Measurements from ENCODE around the gene MAD1L1.

The MAD1L1 gene

DNA sequence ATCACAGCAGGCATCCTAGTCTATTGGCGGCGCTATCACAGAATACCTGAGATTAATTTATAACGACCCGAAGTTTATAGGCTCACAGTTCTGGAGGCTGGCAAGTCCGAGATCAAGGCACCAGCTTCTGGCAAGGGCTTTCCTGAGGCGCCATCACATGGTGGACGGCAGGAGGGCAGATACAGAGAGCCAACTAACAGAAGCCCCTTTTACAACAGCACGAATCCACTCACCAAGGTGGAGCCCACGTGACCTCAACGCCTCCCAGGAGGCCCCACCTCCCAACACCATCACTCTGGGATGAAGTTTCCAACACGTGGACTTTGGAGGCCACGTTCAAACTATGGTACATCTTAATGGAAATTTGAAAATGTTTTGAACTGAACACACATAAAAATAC, 307.4 kb downstream of the MAD1L1 start:
- DNase-seq (ENCODE audit: low spot score): no peak

DNA sequence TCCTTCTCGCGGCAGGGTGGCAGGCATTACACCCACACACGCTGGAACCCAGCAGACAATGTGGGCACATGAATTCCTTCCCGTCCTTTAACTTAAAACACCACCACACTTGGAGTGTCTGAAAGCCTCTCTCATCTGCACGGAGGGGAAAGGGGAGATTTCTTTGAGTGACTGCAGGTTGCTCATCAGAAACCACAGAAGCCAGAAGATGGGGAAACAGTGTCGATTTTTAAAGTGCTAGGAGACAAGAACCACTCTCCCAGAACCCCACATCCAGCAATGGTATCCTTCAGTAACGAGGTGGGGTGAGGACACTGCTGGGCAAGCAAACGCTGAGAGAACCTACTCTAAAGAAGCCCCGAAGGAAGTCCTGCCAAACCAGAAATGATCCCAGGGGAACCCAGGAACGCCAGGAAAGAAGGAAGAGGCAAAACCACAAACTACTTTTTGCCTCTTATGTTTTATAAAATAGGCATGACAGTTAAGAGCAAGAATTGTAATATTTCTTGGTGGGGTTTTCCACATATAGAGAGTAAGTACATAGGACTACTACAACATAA, 308.4 kb downstream of the MAD1L1 start:
- DNase-seq (ENCODE audit: low spot score): no peak

DNA sequence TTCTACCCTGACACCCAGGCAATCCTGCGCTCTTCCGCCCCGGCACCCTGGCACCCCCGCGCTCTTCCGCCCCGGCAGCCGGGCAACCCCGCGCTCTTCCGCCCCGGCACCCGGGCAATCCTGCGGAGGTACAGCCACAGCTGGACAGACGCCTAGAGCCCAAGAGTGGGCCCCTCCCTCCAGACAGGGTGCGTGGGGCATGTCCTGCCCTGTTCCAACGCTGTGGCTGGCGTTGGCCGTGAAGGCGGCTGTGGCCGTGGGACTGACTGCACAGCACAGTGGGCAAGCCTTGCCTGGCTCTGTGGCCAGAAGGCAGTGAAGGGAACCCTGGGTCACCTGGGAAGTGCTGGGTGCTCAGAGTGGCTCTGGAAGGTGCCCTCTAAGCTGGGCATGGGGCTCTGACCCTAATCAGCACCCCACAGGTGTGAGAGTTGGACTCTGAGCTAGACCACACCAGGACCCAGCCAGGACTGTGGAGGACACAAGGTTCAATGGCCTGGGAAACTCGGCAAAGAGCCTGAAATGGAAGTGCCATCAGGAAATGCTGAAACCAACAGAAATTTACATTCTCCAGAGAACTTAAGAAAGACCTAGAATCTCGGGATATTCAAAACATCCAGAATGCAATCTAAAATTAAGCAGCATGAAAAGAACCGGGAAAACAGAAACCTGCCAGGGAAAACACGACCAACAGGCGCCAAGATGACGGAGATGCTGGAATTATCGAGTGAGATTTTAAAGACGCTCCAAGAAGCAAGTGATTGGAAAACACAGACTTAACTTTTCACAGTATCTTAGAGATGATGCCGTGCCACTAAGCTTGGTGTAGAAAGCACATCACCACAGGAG, 309.1 kb downstream of the MAD1L1 start:
- no peak for DNase-seq (ENCODE audit: low spot score)

DNA sequence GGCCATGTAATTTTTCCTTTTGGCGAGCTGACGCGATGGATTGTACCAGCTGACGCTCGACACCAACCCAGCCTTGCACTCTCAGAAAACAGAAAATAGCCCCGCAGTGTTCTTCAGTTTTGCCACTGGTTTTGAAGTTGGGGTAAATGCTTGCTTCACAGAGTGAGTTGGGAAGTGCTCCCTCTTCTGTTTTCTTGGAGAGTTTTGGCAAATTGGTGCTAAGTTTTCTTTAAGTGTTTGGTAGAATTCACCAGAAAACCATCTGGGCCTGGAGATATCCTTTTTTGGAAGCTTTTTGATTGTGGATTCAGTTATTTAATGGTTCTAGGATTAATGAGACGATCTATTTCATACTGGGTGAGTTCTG, 309.9 kb downstream of the MAD1L1 start:
- no peak for DNase-seq (ENCODE audit: low spot score)

DNA sequence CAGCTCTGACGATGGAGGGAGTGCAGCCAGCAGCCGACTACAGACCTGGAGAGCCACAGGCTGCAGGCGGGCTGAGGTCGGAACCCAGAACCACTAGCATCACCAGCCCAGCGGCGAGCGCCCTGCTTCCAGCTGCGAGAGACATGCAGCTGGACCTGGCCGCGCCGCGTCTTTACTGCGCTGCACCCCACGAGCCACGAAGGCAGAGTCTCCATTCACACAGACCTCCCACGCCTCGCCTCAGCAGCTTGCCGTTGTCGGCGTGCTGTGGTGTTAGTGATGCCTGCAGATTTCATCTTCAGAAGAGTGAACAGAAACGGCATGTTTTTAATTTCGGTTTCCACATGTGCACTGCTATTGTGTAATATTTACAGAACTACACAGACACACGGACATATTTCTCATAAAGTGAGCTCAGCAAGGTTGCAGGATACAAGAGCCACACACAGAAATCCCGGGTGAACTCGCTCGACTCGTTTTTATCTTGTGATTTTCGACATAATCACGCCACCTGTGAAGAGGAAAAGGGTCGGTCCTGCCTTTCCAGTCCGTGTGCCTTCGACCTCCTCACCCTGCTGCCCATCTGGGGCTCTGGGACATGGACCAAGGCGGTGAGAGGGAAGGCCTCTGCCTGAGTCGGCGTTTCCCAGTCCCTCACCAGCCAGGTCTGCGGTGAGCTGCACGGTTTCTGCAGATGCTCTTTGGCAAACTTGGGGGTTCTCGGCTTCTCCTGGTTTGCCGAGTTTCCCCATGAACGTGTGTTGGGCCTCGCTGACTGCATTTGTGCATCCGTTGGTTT, 310.5 kb downstream of the MAD1L1 start:
- no peak for DNase-seq (ENCODE audit: low spot score)

DNA sequence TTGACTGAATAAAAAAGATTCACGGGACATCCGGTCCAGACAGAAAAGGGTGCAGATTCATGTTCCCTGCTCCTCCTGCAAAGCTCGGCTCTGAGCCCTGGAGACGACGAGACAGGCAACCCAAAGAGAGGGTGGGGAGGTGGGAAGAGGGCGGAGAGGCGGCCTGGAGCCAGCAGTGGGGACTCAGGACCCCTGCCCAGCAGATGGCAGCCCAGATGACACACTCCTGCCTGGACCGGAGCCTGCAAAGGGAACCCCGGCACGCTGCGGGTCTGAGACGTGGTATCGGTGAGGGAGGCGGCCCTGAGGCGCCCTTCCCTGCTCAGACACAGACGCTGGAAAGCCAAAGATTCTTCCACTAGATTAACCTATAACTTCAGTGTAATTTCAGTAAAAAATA, 311.9 kb downstream of the MAD1L1 start:
- no peak for DNase-seq (ENCODE audit: low spot score)

DNA sequence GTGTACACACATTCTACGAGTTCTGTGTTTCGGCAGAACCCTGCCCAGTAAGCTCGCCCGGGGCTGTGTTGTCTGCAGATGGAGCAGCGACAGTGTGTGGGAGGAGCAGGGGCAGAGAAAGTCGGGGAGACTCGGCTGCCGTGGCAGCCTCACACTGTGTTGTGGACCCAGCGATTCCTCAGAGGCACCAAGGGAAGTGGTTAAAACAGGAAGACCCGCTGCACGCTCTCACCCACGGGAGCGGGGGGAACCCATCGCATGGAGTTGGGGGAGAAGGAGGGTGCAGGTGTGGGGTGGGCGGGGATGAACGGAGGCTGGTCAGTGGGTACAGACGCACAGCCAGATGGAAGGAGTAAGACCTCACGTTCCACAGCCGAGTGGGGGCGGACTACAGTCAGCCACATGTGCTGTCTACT, 312.5 kb downstream of the MAD1L1 start:
- no peak for DNase-seq (ENCODE audit: low spot score)

DNA sequence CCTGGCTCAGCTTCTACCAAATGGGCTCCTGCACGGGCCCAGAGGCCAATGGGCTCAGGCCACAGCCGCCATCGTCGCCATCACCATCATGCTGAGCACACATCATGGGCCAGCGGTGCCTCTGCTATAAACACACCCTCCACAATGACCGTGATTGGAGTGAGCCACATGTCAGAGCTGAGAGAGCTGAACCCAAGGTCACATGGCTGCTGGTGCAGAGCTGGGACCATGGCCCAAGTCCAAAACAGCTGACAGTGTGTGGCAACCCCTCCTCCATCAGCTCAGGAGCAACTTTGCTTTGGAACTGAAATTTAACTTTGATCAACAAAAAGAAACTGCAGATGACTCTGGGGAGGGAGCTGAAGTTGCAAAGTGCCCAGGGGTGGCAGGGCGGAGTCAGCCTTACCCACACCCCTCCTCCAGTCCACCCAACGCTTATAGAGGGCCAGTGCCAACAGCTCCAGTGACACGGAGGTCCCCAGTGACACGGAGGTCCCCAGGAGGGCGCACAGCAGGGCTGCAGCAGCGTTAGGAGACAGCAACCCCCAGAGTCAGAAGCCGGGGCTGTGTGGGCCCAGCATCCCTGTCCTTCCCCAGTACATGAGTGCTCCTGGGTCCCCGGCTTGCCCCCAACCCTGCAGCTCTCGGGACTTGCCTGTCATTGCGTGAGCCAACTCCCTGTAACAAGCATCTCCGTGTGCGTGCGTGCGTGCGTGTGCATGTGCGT, 313.0 kb downstream of the MAD1L1 start:
- DNase-seq (ENCODE audit: low spot score): no peak

DNA sequence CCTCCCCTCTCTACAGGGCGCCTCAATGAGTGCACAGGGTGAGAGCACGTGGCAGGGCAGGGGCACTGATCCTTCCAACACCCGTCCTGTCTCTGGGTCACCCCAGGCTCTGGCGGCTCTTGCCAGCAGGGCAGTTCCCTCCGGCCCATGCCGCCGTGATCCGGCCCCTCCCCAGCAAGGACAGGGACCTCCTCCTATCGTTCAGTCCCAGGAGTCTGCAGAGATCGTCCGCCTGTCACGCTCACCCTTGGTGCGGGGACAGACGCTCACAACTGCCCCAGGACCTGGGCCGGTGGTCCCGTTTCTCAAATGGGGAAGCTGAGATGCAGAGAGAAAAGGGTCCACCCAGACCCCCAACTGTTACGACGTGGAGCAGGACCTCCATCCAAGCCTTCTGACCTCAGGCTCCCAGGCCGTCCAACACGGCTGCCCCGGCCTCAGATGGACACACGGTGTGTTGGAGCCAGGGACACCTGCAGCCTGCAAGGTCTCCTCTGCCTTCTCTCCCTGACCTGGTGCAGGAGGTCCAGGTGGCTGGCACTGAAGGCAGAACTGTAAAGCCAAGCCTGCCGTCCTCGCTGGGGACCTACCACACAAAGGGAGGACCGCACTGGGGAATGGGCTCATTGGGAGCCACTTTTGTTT, 313.7 kb downstream of the MAD1L1 start:
- DNase-seq (ENCODE audit: low spot score): no peak

DNA sequence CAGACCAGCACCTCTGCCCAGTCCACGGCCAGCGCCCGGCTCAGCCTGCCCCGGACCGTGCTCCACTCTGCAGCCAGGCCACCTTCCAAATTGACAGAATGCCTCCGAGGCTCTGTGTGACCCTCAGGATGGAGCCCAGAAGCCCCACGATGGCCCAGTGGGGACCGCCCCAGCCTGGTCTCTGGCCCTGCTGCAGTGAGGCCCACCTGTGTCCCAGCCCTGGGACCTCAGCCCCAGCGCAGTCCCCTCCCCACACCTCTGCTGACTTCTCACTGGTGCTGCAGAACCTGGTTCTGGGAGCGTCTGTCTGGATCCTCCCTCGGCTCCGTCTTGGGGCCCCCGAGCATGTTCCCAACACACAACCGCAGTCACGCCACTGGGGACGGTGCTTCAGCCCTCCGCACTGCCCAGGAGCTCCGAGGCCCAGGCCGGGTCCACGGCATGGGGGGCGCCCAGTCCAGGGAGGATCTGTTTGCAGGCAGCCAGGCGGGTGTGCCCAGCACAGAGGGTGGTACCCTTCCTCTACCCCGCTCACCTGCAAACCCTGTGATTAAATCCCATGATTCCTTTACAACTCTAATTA, 314.6 kb downstream of the MAD1L1 start:
- DNase-seq (ENCODE audit: low spot score): no peak

DNA sequence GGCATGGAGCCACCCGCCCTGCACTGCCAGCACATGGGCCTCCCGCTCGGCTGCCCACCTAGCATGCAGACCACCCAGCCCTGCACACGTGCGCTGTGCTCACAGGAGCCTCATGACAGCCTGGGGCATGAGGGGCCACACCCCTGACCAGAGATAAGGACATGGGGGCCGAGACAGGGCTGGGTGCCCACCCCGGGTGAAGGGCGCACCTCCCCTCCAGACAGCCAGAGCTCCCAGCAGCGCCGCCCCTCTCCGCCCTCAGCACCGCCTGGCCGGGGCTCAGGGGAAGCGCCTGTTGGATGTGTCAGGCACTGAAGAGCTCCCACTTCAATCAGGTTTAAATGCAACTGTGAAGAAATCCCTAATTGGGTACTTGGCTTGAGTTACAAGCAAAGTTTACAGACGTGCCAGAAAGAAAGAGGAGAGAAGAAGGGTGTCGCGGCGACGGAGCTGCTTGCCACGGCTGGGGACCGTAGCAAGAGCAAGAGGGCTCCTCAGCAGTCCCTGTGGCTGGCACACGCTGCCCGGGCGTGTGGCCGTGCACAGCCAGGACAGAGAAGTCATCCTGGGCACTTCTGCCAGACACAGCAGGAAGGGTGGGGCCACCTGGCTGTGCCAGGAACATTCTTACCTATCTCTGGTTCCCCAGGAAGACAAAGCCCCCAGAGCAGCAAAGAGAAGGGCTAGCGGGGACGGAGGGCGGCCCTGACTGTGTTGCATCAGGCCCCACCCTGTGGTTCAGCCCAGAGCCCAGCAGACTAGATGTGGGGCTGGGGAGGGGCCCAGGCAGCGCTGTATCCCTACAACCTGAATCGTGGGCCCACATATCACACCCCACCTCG, 315.3 kb downstream of the MAD1L1 start:
- DNase-seq (ENCODE audit: low spot score): no peak

DNA sequence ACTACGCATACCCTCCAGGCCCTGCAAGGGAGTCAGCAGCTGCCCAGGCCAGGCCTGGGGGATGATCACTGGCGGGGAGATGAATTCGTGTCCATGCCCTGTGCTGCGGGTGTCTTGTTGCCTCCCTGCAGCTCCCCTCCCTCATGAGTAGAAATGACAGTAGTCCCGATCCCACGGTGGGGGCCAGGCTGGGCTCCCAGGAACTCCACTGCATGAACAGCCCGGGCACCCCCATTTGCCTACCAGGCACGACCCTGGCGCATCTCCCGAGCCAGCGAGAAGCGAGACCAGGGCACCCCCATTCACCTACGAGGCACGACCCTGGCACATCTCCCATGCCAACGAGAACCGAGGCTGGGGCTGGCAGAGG, 316.2 kb downstream of the MAD1L1 start:
- no peak for DNase-seq (ENCODE audit: low spot score)

DNA sequence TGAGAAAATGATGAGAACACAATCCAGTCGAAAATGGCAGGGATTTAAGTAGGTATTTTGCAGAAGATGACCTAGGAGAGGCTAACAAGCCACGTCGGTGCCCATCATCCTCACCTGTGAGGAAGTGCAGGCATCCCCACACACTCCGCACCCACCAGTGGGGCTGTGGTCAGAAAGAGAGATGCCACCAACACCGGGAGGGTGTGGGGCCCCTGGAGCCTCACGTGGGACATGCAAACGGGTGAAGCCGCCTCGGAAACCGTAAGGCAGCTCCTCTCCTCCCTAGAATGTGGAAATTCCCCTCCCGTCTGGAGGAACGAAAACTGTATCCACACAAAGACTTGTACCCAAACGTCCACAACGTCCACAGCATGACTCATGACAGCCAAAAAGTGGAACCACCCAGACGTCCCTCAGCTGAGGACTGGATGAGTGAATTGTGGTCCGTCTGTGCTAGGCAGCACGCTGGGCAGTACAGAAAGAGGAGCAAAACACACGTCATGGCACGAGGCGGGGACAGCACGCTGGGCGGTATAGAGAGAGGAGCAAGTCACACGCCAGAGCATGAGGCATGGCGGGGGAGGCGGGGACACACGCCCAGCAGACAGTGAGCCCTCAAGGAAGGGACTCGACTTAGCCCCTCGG, 316.7 kb downstream of the MAD1L1 start:
- DNase-seq (ENCODE audit: low spot score): no peak

DNA sequence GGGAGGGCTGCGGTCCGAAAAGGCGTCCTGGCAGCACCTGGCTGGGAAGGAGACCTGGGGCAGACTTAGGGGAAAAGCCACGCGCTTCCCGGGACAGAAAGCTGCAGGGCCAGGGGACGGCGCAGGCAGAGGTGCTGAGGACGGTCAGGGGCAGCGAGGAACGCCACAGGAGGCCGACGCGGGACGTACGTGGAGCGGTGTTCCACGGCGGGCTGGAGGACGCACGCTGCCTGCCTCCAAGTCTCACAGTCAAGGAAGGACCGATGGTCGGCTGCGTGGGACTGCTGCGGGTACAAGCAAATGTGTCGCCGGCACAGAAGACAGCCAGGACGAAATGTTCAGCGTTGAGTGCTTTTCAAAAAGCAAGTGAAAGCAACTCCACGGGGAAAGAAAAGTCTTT, 317.4 kb downstream of the MAD1L1 start:
- DNase-seq (ENCODE audit: low spot score): no peak

DNA sequence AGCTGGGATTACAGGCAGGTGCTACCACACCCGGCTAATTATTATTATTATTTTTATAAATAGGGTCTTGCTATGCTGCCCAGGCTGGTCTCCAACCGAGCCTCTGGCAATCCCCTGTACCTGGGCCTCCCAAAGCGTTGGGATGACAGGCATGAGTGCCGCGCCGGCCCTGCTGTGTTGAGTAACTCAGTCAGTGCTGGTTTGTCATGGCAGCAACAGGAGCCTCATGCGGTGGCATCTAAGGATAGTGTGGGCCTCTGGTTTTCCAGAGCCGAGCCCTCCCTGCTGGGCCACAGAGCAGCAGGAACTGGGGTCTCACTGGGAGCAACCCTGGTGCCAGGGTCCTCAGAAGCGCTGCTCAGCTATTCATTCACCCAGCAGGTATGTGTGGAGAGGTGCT, 318.0 kb downstream of the MAD1L1 start:
- DNase-seq (ENCODE audit: low spot score): no peak

DNA sequence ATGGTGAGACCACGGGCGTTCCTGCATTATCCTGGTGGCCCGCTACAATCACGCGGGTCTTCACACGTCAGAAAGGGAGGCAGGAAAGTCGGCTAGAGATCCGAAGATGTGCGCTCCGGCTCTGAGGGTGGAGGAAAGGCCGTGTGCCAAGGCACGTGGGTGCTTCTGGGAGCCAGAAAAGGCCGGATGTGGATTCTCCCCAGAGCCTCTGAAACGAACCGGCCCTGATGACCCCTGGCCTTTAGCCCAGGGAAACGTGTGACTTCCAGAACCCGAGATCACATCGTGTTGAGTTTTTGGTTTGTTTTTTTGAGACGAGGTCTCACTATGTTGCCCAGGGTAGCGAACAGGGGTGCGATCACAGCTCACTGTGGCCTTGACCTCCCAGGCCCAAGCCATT, 318.4 kb downstream of the MAD1L1 start:
- DNase-seq (ENCODE audit: low spot score): no peak

DNA sequence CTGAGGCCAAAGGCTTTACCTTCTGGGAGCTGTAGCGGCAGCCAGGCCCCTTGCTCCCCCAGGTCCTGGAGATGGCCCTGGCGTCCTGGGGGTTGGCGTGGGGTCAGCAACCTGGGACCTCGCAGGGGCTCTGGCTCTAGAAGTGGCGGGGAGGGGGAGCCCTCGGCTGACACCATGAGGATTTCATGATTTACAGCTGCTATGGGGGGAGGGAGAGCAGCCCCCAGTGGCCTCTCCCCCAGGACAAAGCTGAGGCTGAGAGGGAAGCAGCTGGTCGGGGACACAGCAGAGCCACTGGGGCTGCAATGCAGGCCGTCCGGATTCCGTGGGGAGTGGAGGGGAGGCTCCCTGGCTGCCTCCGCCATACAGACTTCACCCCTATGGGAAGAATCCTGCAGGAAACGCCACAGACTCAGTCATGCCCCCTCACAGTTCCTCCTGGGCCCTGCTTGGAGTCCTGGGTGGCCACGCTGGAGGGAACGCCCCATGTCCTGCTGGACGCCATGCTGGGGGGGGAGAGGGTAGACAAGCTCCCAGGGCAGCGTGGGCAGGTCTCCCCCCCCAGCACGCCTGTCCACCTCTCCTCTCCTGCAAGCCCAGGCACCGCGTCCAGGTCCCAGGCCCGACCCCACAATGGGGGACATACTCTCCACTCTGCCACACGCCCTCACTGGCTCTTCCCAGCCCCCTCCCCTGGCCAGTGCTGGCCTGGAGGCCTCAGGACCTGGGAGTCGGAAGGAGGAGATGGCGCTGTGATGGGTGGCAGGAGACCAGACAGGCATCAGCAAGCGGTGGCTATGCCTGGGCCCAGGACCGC, 319.1 kb downstream of the MAD1L1 start:
- DNase-seq (ENCODE audit: low spot score): no peak

DNA sequence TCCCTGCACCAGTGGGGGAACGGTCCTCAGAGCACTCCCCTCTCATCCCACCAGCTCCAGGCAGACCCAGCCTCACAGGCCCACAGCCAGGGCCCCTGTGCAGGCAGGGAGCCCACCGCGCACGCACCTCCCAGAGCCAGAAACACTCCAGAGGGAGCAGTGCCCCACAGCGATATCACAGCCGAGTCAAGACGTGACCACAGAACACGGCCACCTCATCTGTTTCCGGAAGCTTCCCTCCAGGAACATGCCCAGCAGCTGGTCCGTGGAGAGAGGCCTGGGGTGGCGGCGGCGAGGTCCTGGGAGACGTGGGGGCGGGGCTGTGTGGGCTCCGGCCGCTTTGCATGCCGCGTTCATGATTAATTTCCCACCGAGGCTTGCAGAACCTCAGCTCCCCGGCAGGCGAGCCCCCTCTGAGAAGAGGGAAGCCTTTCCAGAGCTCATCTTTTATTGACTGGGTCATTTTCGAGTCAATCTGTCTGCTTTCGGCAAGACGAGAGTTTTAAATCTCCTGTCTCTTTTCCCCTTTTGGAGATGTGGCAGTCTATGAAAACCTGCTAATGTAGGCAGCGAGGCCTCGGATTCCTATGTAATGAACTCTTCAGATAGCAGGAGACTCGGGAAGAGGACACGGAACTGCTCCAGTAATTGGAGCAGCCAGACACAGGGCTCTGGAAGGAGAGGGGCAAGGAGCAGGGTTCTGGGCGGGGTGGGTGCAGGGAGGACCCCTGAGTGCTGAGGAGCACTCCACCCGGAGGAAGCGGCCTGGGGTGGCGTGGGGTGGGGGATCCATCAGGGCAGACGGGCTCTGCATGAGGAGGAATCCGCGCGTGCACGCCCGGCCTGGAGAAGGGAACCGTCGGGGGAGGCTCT, 319.9 kb downstream of the MAD1L1 start:
- DNase-seq (ENCODE audit: low spot score): no peak

Measured in D341Med (cell line).